ENCODE results near the gene ATF2. TPM values are rescaled to one million over a fixed set of nuclear protein-coding genes. Genes with fewer than 3 reads are reported as not detected.

Gene ATF2
- total and polyA plus RNA-seq, 10 donors, result 16.3 to 71.6 (median 59.5) TPM

DNA sequence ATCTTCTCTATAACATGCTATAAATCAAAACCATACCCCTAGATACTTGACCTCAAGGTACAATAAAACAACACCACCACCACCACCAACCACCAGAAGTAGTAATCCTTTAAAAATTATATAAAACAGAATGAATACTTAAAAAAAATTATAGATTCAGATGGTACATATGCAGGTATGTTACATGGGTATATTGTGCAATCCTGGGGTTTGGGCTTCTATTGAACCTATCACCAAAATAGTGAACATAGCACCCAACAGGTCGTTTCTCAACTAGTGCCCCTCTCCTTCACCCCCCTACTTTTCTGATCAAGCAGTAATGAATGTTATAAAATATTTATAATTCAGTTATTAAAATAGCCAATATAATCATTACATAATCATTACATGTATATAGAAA lies 91.7 kb downstream of the ATF2 start:
- Histone ChIP-seq H3K36me3 (peaks cover 0 to 100% (median 56%) of the 10 kb centered on the region in 6 donors), H3K9me3 (no peaks in the 10 kb centered on the region), H3K4me3 (no peak overlapping the region), H3K27ac (no peak overlapping the region), H3K4me1 (no peaks in the 10 kb centered on the region), H3K27me3 (replicated peaks in 1 of 7) (no peaks in the 10 kb centered on the region)
- DNase-seq, result no peak
- 84 to 100% (median 89%) methylated on average over 1 of the region's 1 CpG for whole genome bisulfite sequencing, 5 donors
- TF ChIP-seq POLR2A (IDR thresholded peaks at IDR 0.05) (no peak), POLR2AphosphoS5 (IDR thresholded peaks at IDR 0.05) (no peak)
- TF ChIP-seq, protein P1, sequence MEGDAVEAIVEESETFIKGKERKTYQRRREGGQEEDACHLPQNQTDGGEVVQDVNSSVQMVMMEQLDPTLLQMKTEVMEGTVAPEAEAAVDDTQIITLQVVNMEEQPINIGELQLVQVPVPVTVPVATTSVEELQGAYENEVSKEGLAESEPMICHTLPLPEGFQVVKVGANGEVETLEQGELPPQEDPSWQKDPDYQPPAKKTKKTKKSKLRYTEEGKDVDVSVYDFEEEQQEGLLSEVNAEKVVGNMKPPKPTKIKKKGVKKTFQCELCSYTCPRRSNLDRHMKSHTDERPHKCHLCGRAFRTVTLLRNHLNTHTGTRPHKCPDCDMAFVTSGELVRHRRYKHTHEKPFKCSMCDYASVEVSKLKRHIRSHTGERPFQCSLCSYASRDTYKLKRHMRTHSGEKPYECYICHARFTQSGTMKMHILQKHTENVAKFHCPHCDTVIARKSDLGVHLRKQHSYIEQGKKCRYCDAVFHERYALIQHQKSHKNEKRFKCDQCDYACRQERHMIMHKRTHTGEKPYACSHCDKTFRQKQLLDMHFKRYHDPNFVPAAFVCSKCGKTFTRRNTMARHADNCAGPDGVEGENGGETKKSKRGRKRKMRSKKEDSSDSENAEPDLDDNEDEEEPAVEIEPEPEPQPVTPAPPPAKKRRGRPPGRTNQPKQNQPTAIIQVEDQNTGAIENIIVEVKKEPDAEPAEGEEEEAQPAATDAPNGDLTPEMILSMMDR (IDR thresholded peaks at IDR 0.05 in 8 of 11, conservative IDR thresholded peaks at IDR 0.05 in 3 of 11), result no peak
- intact Hi-C loops (cut with DNase I; ENCODE audit: low total_unique reads), result no loop called here

DNA sequence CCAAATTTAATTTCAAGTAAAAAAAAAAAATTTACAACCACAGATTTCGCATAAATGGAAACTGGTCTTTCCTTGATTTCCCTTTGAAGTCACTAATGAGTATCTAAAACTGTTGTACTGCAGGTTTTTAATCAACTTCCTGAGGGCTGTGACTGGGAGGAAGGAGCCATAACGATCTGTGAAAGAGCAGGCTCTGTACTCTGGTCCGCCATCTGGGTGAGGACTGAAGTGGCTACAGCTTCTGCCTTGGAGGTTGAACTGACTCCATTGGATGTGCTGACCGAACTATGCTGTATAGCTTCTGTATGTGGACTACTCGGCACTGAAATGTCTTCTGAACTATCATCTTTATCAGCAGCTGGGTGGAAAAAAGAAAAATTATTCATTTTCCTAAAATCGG lies 93.5 kb downstream of the ATF2 start:
- peaks cover 0 to 93% (median 44%) of the 10 kb centered on the region in 6 donors for H3K36me3 ChIP-seq
- H3K4me3 ChIP-seq, result no peak overlapping the region
- intact Hi-C loops (cut with DNase I; ENCODE audit: low total_unique reads), result no loop called here
- H3K9me3 ChIP-seq, result no peaks in the 10 kb centered on the region
- no peak overlapping the region for H3K27ac ChIP-seq
- no peak for DNase-seq
- 78 to 91% (median 91%) methylated on average over 6 of the region's 6 CpGs for WGBS, 5 donors
- H3K4me1 ChIP-seq, result no peaks in the 10 kb centered on the region
- no peaks in the 10 kb centered on the region for H3K27me3 ChIP-seq (replicated peaks in 1 of 7)
- TF ChIP-seq, protein P1 (IDR thresholded peaks at IDR 0.05 in 8 of 11, conservative IDR thresholded peaks at IDR 0.05 in 3 of 11), result no peak
- TF ChIP-seq POLR2AphosphoS5 (IDR thresholded peaks at IDR 0.05), result no peak

DNA sequence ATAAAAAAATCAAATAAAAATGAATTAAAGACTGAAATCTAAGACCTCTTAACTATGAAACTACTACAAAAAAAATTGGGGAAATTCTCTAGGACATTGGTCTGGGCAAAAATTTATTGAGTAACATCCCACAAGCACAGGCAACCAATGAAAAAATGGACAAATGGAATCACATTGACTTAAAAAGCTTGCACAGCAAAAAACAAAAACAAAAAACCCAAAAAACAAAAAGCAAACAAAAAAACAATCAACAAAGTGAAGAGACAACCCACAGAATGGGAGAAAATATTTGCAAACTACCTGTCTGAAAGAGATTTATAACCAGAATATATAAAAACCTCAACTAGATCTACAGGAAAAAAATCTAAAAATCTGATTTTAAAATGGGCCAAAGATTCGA lies 99.5 kb downstream of the ATF2 start:
- Histone ChIP-seq H3K4me3 (no peak overlapping the region), H3K36me3 (peaks cover 0 to 61% (median 11%) of the 10 kb centered on the region in 6 donors), H3K4me1 (no peaks in the 10 kb centered on the region), H3K9me3 (no peaks in the 10 kb centered on the region), H3K27me3 (replicated peaks in 1 of 7) (no peaks in the 10 kb centered on the region), H3K27ac (no peak overlapping the region)
- intact Hi-C loops (cut with DNase I; ENCODE audit: low total_unique reads), result no loop called here
- TF ChIP-seq POLR2AphosphoS5 (IDR thresholded peaks at IDR 0.05) (no peak), POLR2A (IDR thresholded peaks at IDR 0.05) (no peak)
- TF ChIP-seq, protein P1 (IDR thresholded peaks at IDR 0.05 in 8 of 11, conservative IDR thresholded peaks at IDR 0.05 in 3 of 11), result no peak
- no peak for DNase-seq
- WGBS, 5 donors, result 90 to 100% (median 100%) methylated on average over 1 of the region's 1 CpG

DNA sequence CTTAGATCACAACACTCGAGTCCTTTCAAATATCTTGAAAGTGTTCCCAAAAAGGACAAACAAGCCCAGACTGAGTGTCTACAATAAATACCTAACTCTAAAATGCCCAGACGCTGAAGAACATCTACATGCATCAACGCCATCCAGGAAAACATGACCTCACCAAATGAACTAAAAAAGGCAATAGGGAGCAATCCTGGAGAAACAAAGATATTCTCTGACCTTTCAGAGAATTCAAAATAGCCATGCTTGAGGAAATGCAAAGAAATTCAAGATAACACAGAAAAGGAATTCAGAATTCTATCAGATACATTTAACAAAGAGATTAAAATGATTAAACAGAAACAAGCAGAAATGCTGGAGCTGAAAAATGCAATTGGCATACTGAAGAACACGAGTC lies 101.6 kb downstream of the ATF2 start:
- intact Hi-C loops (cut with DNase I; ENCODE audit: low total_unique reads), result no loop called here
- WGBS, 5 donors, result 94 to 99% (median 96%) methylated on average over 4 of the region's 4 CpGs
- no peak overlapping the region for H3K27ac ChIP-seq

More for the DNA sequence above, 101.6 kb downstream of the ATF2 start:
- no peak for TF ChIP-seq POLR2A (IDR thresholded peaks at IDR 0.05)
- TF ChIP-seq, protein P1 (IDR thresholded peaks at IDR 0.05 in 8 of 11, conservative IDR thresholded peaks at IDR 0.05 in 3 of 11), result no peak
- no peak for TF ChIP-seq POLR2AphosphoS5 (IDR thresholded peaks at IDR 0.05)
- no peak for DNase-seq
- Histone ChIP-seq H3K27me3 (replicated peaks in 1 of 7) (no peaks in the 10 kb centered on the region), H3K4me3 (no peak overlapping the region), H3K9me3 (no peaks in the 10 kb centered on the region), H3K4me1 (no peaks in the 10 kb centered on the region), H3K36me3 (peaks cover 0 to 52% (median 8%) of the 10 kb centered on the region in 6 donors)

Measured in spleen (tissue), 11 donors.